Stimulated activated CD4-positive, alpha-beta T cell treated with anti-CD3 and anti-CD28 coated beads, TNF-alpha, amount 100 ng/mL, for 48 hours (primary cell): Measurements from ENCODE around the gene KIF2A.
A peak's percentile ranks its signal among the peaks of the same experiment; 100 is the strongest.

ENCODE experiments used
- DNase-seq, 3 donors: peaks; one replicate each; pipeline ENCODE4 v3.0.0-alpha.2; 2020; ENCODE audit warnings: low read depth in 3 of 3

KIF2A gene

GRCh38 chr5:62291829-62292228 is 14.2 kb upstream of the KIF2A start:
- DNase-seq = peak in 1 of 3 donors; percentile 45

- no peak for DNase-seq
Observed at GRCh38 chr5:62296998-62297397, 9.0 kb upstream of the KIF2A start.

- no peak for DNase-seq
Observed at GRCh38 chr5:62298118-62298517, 7.9 kb upstream of the KIF2A start.

GRCh38 chr5:62299101-62299500 is 6.9 kb upstream of the KIF2A start:
- DNase-seq = no peak

GRCh38 chr5:62299600-62299999 is 6.4 kb upstream of the KIF2A start:
- no peak for DNase-seq

GRCh38 chr5:62305358-62305714 is 670 bp upstream of the KIF2A start:
- DNase-seq = peak in 1 of 3 donors; percentile 18

GRCh38 chr5:62306323-62306895 is 403 bp downstream of the KIF2A start:
- peak in 2 of 3 donors; percentile 19 to 21 for DNase-seq

GRCh38 chr5:62306896-62307689 is 1.1 kb downstream of the KIF2A start:
- DNase-seq = peak; percentile 24 to 58 (median 37)

- no peak for DNase-seq
Observed at GRCh38 chr5:62308439-62308838, 2.4 kb downstream of the KIF2A start.

- DNase-seq = no peak
Observed at GRCh38 chr5:62309107-62309506, 3.1 kb downstream of the KIF2A start.

- no peak for DNase-seq
Observed at GRCh38 chr5:62310426-62311143, 4.6 kb downstream of the KIF2A start.

GRCh38 chr5:62312036-62312435 is 6.0 kb downstream of the KIF2A start:
- DNase-seq = no peak

- DNase-seq = no peak
Observed at GRCh38 chr5:62312674-62313073, 6.7 kb downstream of the KIF2A start.

- DNase-seq = no peak
Observed at GRCh38 chr5:62314213-62314830, 8.3 kb downstream of the KIF2A start.

- no peak for DNase-seq
Observed at GRCh38 chr5:62315376-62316175, 9.6 kb downstream of the KIF2A start.

GRCh38 chr5:62316176-62316502 is 10.1 kb downstream of the KIF2A start:
- no peak for DNase-seq

- DNase-seq = no peak
Observed at GRCh38 chr5:62317810-62318209, 11.8 kb downstream of the KIF2A start.

GRCh38 chr5:62322484-62322883 is 16.5 kb downstream of the KIF2A start:
- DNase-seq = no peak

GRCh38 chr5:62326302-62326701 is 20.3 kb downstream of the KIF2A start:
- no peak for DNase-seq

- DNase-seq = no peak
Observed at GRCh38 chr5:62326702-62327101, 20.7 kb downstream of the KIF2A start.

GRCh38 chr5:62327138-62328053 is 21.4 kb downstream of the KIF2A start:
- no peak for DNase-seq
